NK-92 (cell line): ENCODE data around the gene ANGPTL1.
"Not testable (repeated sequence)": the region's sequence is repeated elsewhere in the genome, so short reads cannot be mapped to it uniquely, and the experiment has no call there.

ENCODE experiments used
- DNase-seq: peaks from one replicate; lab custom pipeline; 2025; ENCODE audit not compliant: unreplicated experiment; lab: John Stamatoyannopoulos, UW

The ANGPTL1 gene

GRCh38 chr1:178868706-178869105 is 2.2 kb downstream of the ANGPTL1 start:
- DNase-seq: no peak

DNA sequence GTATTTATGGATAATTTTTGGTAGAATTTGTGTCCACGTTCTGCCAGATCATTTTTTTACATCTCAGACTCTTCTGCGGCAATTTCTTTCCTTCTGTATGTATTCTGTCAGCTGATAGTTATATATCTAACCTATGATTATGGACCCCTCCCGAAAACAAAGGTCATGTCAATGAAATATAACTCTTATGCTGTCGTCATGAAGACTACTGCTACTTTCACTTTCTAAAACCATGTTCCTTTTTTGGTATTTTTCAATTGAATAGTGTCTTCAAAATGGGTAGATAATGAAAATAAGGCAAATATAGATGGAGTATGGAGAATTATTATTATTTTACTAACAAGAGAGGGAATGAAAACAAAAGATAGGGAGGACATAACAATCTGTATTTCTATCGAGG is 3.2 kb downstream of the ANGPTL1 start:
- DNase-seq: no peak

DNA sequence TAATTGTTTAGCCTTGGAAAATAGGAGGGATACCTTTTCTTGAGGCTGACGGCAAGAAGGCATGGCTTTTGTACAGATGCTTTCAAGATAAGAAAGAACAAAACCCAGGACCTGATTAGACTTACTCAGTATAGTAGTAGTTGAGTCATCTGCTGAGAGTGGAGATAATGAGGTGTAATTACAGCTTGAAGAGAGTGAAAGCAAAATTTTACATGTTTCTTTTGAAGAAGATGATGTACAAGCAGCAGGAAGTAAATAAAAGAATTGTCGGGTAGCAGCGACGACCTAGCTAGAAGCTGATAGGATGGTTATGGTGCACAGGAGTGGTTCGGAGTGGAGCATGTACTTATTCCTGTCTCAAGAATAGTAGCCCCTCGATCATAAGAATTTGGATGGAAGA is 6.6 kb downstream of the ANGPTL1 start:
- DNase-seq: no peak

DNA sequence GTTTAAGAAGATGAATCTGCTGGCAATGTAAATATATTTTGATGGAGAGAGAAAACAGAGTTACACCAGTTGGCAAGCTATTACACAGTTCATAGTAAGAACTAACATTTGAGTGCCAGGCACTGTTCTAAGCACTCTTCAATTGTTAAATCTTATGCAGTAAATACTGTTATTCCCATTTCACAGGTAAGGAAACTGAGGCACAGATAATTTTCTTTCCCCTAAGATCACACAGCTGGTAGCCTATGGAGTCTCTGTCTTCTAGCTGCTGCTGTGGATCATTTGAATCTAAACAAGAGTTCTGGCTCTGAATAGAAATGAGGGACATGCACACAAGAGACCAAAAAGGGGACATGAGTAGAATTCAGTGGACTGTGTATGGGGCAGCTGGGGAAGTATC is 8.0 kb downstream of the ANGPTL1 start:
- DNase-seq: no peak

DNA sequence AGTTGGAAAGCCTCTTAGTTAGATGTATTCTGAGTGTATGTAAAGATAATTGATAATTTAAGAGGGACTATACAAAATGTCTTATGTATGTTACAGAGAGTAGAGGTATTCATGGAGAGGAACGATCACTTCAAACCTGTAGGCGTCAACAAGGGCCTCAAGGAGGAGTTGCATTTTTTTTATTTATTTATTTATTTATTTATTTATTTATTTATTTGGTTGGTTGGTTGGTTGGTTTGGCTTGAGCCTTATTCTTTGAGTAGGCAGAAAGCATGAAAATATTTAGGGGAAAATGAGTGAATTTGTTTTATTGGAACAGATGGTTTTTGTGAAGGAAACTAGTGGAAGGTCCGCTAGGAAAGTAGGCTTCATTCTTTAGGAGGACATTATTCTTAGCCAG is 8.5 kb downstream of the ANGPTL1 start:
- no peak for DNase-seq

DNA sequence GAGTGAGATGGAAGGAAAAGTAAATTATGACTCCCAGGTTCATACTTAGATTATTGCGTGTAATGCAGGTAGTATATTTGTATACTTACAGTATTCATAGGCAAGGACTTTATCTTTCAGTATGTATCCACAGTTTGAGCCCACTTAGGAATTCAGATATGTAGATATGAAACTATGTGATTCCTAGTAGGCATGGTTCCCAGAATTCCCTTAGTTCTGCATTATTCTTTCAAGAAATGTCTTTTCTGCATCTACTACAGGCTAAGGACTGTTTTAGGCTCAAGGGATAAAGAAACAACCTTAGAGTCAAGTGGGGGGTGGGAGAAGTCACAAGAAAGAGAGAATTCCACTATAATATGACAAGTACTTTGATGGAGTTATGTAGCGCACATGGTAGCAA is 13.8 kb downstream of the ANGPTL1 start:
- DNase-seq: no peak

DNA sequence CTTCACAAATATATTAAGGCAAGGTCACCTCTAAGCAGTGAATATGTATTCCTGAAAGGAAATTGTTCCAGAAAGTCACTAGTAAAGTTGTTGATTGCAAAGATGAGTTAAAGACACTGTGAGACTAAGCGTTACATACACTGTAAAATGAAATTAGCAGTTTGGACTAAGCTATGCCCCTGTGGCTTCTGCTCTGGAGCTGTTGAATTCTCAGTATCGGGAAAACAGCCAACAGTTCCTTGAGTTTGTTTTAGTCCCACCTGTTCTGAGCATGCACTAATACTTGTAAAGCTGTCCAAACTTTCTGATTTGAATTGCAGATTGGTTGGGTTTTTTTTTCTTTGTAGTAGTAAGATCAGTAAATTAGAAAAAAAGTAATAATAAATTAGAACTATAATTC is 21.0 kb downstream of the ANGPTL1 start:
- no peak for DNase-seq

DNA sequence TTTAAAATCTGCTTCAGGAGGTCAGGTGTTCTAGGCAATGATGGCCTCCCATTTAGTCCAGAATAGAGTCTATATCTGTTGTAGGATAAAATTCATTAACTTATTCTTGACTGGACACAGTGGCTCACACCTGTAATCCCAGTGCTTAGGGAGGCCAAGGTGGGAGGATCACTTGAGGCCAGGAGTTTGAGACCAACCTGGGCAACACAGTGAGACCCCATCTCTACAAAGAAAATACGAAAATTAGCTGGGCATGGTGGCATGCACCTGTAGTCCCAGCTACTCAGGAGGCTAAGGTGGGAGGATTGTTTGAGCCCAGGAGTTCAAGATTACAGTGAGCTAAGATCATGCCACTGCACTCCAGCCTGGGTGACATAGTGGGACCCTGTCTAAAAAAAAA is 23.0 kb downstream of the ANGPTL1 start:
- not testable (repeated sequence) for DNase-seq

DNA sequence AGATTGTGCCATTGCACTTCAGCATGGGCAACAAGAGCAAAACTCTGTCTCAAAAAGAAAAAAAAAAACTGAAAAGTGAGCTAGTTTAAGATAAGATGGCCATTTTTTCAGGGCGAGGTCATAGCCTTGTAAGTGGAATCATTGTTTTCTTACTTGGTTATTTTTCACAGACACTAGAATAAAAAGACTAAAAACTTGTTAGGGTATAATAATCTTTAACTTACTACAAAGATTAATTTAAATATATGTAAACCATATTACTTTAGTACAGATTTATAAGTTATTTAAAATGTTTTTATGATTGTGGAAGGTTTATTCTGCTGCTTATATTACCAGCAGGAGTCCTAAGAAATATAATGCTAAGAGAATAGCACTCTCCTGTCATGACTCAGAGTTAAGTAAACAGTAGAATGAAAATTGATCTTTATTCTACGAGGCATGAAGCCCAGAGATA is 23.5 kb downstream of the ANGPTL1 start:
- DNase-seq: no peak

DNA sequence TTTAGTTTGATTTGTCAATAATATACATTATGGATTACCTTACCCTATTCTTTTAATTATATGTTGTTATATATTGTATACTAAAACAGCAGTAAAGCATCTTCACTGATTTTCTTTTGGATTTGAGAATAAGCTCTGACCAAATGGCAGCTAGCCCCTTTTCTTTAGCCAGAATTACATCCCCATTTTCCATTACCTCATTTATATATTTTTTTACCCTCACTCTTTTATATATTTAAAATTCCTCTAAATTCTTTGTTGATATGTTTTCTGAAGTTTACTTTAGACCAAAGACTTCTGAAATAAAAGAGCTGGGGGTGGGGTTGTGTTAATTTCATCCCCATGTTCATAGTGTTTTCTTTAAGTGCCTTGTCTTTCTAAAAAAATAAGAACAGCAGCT is 24.6 kb downstream of the ANGPTL1 start:
- DNase-seq: no peak

- DNase-seq: no peak
Observed at GRCh38 chr1:178844436-178844835, 26.4 kb downstream of the ANGPTL1 start.

- DNase-seq: no peak
Observed at GRCh38 chr1:178825167-178825566, 45.7 kb downstream of the ANGPTL1 start.

GRCh38 chr1:178821134-178821866 is 49.6 kb downstream of the ANGPTL1 start:
- DNase-seq: no peak

DNA sequence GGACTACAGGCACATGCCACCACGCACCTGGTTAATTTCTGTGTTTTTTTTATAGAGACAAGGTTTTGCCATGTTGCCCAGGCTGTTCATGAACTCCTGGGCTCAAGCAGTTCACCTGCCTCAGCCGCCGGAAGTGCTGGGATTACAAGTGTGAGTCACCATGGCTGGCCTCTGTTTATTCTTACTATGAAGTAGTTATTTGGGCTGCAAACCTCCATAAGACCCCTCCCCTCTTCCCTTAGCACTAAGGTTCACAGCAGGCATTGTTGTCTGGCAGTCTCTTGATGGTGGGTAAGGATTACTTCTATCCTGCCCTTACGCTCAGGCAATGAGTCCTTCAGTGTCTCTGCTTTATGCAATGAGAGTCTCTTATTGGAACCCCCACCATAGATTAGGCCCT is 51.8 kb downstream of the ANGPTL1 start:
- no peak for DNase-seq

DNA sequence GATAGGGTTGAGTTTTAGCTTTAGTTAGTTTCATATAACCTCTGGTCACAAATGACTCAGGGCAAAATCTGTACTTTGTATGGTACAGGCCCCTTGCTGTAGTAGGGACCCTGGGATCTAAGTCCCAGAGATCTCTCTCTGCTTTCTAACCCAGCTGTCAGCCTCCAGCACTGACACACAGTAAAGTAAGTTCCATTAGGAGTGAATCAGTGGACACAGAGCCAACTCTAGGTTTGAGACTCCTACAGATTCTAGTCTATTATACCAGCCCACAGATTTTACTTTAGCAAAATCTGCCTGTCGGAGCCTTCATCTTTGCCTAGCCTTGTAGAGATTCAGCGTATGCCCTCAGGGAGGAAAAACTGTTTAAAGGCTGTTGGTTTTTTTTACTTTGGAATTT is 52.5 kb downstream of the ANGPTL1 start:
- DNase-seq: no peak

DNA sequence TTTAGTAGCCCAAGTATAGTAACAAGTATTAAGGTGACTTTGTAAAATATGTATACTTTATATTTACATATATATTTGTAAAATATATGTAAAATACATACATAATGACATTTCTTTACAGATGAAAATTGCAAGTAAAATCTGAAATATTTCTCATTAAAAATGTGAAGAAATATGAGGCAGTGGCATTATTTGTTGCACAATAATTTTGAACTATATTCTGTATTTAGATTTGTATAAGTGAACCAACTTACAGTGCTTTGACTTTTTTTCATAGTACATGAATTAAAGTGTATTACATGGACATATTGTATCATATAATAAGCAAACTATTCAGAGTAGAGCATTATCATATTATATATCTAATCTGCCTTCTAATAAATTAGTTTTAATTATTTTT is 60.3 kb downstream of the ANGPTL1 start:
- DNase-seq: no peak

DNA sequence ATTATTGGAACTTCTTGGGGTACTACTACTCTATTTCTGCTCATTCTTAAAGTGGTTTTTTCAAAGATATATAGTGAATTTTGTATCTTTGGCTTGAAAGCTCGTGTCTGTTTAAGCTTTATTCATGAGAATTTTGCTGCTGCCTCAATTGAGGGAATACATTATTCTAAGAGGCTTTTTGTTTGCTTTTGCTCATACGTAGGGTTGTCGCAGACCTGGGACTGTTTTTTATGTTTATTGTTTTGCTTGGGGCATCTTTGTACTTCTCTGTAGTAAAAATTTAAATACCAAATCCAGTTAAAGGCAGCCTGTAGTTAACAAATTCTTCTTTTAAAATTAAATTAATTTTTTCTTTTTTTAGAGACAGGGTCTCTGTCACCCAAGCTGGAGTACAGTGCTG is 62.3 kb downstream of the ANGPTL1 start:
- no peak for DNase-seq

DNA sequence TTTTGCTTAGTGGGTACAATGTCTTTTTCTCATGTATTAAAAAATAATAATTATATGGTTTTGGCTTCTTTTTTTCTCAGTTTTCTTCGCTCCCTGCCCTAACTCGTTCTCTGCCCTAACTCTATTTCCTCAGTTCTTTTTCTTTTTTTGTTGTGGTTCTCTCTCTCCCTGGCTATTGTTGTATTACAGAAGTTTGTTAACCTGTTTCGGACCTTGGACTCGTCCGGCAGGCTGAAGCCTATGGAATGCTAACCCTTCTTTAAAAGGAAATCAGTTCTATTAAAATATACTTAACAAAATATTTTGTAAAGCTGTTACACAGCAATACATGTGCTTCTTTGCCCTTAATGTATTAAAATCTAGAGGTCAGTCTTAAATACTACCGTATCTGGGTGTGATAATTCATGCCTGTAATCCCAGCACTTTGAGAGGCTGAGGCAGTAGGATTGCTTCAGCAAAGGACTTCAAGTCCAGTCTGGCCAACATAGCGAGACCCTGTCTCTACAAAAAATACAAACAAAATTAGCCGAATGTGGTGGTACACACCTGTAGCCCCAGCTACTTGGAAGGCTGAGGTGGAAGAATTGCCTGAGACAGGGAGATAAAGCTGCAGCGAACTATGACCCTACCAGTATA is 64.1 kb downstream of the ANGPTL1 start:
- DNase-seq: no peak

DNA sequence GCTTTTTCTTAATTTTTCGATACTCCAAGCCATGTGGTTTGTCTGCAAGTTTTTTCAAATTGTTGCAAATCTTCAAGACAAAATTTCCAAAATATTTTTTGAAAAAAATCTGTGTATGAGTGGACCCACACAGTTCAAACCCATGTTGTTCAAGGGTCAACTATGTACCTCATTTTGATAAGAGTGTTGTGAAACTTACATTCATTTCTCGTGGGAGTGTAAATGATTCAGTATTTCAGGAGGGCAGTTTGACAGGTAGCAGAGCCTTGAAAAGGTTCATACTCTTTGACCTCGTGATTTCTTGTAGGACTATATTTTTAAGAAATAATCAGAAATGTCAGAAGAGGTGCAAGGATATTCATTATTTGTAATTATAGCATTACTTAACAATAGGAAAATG is 68.0 kb downstream of the ANGPTL1 start:
- no peak for DNase-seq
